Measurements from ENCODE around the gene GABARAPL1.

GRCh38 chr12:10205220-10205807 is 7.4 kb upstream of the GABARAPL1 start:
- TF ChIP-seq POLR2AphosphoS5 (IDR thresholded peaks at IDR 0.05; ENCODE audit: borderline replicate concordance, low read depth, low read length) (no peak), EZH2 (IDR thresholded peaks at IDR 0.05) (no peak), FOXP2 (optimal IDR thresholded peaks at IDR 0.05; ENCODE audit: control extremely low read depth, extremely low read length, insufficient read depth) (no peak)

Measured in SK-N-MC (cell line).